Measurements from ENCODE around the gene SPRY2.
"Not testable (repeated sequence)": the region's sequence is repeated elsewhere in the genome, so short reads cannot be mapped to it uniquely, and the experiment has no call there.

Gene SPRY2

DNA sequence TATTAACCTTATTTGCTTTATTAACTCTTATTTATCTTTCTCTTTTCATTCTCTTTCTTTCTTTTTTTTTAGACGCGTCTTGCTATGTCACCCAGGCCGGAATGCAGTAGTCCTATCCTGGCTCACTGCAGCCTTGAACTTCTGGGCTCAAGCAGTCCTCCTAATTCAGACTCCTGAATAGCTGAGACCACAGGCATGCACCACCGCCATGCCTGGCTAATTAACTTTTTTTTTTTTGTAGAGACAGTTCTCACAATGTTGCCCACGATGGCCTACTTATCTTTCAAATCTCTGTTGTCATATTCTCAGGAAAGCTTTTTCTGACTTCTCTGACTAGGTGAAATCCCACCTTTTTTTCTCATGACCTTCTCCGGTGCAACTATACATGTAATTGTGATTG lies 7.8 kb upstream of the SPRY2 start:
- DNase-seq (ENCODE audit: low read depth): no peak

DNA sequence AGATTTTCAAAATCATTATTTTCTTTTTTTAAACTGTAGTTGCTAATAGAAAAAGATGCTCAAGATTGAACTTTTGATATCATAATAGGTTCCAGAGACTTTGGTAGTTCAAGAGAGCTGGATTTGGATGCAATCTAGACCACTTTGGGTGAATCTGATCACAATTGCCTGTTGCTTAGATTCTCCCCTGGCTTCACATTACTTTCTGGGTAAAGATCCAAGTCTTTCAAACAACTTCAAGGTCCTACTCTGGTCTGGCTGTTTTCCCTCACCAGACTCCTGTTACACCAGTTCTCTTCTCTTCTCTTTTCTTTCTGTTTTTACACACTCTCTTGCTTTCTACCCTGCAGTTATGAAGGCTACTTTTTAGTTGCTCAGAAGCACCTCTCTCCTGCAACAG lies 7.4 kb upstream of the SPRY2 start:
- DNase-seq (ENCODE audit: low read depth): no peak

DNA sequence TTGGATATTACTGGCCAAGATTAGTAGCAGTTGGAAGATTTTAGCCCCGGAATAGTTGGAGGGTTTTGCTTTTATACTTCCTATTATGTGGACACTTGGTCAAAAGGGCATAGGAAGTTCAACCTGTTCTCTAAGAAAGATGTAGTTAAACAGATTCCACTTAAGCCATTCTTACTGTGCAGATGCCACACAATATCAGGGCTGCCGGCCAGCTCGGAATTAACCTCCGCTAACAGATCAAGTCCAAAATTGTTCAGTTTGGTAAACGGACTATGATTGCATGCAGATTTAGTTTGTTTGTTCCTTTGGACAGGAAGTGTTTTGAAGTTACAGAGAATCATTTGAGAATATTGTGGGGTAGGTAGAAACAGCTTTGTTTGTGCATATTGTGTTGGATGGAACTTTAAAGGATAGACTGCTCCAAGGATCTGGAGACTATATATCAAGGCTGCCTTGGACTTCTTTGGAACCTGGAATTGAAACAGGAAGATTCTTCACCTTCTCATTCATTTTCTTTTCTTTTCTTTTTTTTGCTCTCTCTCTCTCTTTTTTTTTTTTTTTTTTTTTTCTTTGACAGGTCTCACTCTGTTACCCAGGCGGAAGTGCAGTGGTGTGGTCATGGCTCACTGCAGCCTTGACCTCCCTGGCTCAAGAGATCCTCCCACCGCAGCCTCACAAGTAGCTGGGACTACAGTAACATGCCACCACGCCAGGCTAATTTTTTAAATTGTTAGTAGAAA lies 5.0 kb upstream of the SPRY2 start:
- DNase-seq (ENCODE audit: low read depth): no peak

DNA sequence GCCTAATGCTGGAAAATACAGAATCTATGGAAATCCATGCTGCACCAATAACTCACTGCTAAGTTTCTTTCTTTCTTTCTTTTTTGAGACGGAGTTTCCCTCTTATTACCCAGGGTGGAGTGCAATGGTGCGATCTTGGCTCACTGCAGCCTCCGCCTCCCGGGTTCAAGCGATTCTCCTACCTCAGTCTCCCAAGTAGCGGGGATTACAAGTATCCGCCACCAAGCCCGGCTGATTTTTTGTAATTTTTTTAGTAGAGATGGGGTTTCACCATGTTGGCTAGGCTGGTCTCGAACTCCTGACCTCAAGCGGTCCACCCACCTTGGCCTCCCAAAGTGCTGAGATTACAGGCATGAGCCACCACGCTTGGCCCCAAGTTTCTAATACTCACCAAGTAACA lies 3.1 kb upstream of the SPRY2 start:
- not testable (repeated sequence) for DNase-seq (ENCODE audit: low read depth)

DNA sequence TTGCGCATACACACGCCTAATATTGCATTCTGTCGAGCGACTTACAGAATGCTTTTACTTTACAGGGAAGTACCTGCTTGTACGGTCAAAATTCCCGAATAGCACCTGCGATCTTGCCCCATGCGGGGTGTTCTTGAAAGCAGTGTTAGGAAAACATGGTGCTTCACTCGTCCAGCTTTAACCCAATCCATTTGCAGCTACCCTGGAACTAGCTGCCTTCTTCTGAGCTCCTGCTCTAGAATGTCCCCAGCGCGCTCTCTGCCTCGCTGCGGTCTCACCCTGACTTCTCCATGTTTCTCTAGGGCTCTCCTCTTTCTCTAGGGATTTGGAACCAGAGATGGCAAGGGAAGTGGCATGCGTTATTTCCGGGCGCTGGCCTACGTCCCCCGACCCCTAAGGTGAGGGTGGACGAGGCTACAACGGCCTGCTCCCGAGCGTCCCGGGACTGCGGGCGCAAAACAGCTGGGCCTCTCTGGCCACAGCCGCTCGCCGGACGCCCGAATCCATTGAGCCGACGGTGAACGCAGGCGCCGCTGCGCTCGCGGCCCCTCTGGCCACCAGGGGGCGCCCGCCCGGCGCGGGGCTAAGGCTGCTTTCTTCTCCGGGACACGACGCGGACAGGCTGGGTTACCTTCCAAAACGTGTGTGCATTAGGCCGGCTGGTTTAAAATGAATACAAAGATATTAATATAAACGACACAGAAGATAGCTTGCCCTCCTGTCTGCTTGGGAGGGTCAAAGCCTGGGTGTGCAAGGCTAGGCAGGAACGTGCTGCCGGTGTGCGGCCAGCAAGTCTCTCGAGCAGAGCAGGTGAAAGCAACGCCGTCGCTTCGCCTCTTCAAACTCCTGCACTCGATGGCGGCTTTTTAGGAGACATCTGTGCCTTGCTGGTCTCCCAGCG lies 1.8 kb upstream of the SPRY2 start:
- DNase-seq (ENCODE audit: low read depth): peak; percentile 44

DNA sequence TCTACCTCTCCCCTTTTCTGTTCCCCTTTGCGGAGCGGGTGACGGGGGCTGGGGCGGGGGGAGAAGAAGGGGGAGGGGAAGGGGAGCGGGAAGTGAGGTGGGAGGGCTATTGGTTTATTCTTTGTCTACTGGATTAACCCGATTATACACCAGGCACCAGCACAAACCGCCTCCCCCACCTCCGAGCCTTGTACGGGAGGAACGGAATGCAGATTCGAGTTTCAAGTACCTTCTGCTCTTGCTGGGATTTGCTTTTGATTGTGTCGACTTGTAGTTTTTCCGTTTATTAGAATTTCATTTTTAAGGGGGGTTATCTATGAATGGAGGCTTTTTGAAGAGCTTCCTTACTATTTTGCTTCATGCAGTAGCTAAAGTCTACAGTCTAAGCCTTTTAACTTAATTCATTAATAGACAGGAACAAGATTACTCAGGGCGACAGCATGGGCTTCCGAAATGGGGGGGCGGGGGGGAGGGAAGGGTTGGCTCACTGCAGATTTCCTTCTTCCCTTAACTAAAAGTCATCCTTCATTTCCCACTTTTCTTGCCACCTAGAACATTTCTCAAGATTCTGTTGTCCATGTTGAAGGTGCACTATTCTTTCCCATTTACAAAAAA lies 937 bp upstream of the SPRY2 start:
- no peak for DNase-seq (ENCODE audit: low read depth)

DNA sequence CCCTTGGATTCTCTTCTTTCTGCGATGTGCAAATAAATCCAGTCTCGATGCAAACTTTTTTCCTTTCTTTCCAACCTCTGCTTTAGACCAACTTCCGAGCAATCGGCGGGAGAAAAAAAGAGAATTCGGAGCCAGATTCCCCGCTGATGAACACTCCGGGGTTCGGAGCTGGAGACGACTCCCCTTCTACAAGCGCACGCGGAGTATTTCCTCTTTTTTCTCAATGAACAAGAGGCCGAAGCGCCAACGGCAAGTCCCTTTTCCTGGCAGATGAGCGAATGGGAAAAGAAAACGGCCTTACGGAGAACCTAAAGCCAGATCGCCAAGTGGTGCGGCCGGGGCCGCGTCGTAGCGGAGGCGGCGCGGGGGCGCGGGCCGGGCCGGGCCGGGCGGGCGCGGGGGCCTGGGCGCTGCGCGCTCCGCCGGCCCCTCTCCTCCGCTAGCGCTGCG lies 250 bp downstream of the SPRY2 start:
- no peak for DNase-seq (ENCODE audit: low read depth)

DNA sequence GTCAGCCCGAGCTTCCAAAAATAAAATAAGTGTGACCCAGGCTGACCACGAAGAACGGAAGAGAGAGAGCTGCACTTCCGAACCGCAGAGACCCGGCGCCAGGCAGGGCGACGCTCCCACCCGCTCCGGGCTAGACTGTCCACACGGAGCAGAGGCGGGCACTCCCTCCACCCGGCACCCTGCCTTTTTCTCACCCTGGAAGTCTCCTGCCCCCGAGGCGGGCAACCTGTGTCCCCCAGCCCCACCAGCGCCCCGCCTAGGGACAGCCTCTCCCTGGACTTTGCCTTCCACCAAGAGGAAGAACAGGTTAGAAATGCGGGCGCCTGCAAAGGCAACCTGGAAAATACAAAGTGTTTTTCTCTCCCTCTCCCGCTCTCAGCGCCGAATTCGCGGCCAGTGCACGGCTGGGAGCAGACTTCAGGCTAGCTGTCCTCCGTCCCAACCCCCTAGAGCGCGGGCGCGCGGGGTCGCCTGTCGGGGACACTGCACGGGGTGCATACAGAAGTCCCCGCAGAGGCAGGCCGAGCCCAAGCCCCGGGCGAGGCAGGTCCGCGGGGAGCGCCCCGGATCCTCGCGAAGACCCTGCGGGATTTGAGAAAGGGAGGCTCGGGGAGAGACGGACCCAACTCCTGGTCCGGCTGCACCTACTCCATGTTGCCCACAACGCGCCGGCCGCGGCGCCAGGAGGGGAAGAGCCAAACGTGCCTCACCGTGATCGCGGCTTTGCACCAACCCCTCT lies 845 bp downstream of the SPRY2 start:
- no peak for DNase-seq (ENCODE audit: low read depth)

DNA sequence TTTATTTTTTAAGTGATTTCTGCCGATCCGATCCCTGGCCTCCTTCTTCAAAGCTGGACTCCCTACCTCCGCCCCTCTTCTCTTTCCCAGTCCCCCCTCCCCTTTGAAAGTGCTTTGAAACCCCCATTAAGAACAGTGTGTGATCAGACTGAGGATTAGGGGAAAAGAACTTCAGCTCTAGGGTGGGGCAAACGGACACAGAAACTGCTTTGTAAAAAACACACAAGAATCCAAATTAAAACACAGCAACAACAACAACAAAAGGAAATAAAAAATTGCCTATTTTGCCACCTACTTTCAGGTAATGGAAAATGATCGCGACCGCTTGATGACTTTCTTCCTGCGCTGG lies 1.4 kb downstream of the SPRY2 start:
- no peak for DNase-seq (ENCODE audit: low read depth)

DNA sequence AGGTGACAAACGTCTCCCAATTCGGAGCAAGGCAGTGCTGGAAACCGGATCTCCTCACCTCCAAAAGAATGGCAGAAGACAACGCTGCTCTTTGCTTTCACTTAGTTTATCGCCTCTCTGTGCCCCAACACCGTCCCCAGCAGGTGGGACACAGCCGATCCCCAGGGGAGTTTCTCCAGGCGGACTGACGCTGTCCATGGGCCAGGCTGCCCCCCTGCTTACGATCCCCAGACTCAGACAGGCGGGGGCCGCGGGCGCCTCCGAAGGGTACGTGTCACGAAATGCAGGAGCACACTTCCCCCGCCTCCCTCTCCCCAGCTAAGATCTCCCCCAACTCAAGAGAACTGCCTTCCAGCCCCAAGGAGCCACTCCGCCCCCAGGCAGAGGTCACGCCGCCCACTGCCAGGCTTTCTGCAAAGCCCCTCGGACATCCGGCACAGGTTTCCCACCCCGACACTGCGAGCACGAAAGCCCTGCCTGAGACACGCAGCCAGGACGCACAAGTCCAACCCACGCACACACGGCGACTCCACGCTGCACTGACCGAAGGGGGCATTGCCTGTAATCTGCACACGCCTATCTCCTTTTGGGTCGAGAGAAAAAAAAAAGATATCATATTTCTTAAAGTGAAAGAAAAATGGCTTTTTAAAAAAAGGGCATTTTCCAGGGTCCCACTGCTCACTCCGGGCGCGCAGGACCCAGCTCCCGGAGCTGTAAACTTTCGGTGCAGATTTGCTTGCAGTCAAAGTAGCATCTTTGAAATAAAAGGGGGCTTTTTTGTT lies 2.0 kb downstream of the SPRY2 start:
- no peak for DNase-seq (ENCODE audit: low read depth)

DNA sequence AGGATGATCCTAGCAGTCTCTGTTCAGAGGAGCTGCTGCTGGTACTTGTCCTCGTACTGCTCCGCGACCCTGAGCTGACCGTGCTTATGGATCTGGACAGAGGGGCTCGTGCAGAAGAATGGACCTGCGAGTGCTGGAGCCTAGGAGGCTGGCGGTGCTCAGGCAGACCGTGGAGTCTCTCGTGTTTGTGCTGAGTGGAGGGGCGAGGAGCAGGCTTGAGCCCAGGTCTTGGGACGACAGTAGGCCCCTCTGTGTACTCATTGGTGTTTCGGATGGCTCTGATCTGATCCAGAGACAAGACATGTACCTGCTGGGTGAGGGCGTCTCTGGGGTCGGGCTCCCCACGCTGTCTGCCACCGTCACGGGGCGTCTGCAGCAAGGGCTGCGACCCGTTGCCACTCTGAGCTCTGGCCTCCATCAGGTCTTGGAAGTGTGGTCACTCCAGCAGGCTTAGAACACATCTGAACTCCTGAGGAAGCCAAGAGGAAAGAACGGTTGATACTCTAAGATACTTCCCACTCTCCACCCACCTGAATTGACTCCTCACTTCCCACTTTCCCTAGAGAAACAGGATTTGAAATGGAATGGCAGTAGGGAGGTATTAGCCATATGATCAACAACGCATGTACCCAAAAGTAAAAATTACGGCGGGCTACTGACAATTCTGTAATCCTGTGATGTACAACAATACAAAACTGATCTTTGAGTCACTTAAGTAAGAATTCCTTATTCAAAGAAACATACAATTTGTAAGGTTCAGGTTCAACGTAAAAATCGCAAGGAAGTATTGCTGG lies 3.4 kb downstream of the SPRY2 start:
- no peak for DNase-seq (ENCODE audit: low read depth)

DNA sequence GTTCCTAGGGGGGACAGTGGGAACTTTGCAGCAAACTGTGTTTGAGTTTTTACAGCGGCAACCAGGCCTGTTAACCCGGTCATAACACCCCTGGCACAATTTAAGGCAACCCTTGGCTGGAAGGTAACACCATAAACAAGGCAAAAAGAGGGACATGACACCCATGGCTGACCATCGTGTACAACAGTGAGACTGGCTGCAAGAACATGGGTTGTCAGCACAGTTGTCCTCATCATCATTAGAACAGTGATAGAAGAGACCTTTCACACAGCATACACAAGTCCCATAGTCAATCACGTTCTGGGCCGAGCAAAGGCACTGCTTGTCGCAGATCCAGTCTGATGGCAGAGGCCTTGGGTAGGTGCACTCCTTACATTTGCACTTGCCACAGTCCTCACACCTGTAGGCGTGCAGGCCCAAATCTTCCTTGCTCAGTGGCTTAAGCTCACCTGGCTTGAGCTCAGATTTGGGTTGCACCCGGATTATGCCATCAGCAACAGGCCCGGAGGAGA lies 4.1 kb downstream of the SPRY2 start:
- no peak for DNase-seq (ENCODE audit: low read depth)

DNA sequence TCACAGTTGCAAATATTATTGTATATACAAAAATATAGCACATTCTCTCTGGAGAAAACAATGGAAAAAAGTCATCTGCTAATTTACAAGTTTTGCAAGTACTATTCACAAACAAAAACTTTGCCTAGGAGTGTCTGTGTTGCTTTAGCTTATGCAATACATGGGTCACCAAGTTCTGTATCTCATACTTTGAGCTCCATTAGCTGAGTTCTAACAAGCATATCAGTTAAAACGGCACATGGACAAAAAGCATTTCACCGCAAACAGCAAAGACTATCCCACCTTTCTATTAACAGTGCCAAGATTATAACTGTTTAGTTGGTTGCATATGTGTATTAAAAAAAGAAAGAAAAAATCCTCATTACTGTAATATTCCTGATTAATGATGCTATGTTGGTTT lies 4.6 kb downstream of the SPRY2 start:
- DNase-seq (ENCODE audit: low read depth): no peak

DNA sequence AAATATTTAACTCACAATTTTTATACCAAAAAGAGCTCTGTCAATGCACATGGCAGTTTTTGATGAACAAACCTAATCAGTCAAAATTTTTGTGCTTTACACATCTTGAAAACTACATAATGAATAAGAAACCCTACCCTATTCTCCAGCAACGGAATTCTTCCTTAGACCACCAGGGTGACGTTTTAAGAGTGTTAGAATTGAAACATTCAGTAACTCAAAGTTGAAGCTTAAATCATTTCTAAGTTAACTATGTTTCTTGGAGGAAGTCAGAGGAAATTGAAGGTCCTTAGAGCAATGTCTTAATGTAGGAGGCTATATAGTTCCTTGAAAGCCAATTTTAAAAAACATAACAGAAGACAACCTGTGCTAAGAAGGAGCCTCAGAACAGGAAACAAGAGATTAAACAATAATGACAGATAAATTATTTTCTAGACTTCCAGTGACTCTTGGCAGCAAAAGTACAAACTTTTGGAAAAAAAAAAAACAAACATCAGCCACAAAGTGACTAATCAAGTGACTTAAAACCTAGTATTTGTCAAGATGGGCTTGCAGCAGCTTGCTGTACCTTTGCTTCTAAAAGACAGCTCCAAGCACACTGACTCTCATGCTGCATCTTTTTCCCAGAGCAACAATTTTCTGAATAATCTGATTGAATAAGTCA lies 6.2 kb downstream of the SPRY2 start:
- no peak for DNase-seq (ENCODE audit: low read depth)

DNA sequence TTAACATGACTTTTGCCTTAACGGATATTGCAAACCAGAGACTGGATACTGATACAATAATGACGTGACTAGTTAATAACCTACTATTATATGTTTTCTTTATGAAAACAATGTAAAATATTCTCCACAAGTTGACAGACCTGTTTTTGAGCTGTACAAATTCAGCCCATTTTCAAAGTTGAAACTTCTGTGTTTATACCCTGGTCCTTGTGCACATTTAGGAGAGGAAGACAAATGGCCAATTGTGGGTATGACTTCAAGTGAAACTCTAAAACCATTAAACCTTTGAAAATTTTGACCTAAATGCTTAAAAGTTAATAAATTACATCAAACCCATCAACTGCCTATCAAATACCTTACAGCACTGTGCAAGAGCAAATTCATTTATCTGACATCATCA lies 8.9 kb downstream of the SPRY2 start:
- no peak for DNase-seq (ENCODE audit: low read depth)

DNA sequence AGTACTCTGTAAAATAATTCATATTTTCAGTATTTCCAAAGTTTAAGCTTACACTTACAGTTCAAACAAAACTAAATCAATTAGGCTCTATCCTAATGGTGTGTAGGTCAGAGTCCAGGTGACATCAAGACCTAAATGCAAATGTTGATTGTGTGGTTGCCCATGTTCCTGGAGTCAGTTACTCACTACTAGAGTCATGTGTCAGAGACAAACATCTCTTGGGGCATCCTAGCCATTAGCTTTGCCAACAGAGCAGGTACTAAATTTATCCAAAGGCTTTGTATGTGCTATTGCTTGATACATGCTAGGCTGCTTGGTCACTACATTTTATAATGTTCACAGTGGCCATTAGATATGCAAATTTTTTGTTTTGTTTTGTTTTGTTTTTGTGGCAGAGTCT lies 11.7 kb downstream of the SPRY2 start:
- DNase-seq (ENCODE audit: low read depth): no peak

DNA sequence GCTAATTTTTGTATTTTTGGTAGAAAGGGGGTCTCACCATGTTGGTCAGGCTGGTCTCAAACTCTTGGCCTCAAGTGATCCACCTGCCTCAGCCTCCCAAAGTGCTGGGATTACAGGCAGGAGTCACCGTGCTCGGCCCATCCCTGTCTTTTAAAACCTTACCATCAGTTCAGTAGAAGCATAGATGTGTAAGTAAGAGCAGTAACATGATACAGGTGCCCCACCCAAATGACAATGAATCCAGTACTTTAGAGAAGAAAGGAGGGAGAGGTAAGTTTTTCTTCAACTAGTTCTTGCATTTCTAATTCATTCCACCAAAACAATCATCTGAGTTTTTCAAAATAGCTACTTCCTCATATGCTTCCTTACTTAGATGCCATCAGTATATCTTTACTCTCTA lies 21.9 kb downstream of the SPRY2 start:
- no peak for DNase-seq (ENCODE audit: low read depth)

DNA sequence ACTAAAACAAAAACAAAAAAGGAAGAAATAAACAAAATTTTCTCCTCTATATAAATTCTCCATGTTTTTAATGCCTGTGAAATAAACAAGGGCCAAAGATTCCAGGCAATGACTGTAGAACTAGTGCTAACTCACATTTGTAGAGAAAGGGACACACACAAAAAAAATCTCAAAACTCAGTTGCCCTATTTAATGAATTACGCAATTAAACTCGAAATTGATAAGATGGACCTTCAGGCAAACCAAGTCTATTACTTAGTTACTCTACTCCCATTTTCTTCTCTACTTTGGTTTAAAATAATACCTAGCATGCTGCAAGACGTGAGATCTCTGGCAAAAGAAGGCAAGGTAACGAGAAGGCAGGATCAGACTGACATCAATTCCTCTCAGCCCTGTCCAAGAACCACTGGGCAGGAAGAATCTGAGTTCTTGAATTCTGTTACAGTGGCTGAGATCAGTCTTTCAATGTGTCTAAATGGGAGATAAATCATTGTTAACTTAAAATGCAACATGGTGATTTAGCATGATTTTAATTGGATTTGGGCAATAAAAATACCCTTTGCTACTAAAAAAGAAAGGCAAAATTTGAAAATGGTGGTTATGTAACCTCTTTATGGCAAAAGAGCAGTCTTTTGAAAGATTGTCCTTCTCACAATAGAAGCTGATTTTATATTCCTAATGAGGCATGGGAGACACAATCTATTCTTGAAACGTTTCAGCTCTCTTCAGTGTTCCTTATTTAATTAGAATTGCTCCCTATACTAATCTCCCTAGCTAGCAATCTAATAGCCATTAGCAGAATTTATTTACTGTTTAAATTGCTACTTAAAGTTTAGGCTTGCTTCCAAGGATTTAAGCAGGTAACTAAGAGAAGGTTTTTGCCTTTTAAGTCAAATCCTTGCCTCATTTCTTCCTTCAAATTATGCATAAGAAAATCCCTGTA lies 25.9 kb downstream of the SPRY2 start:
- DNase-seq (ENCODE audit: low read depth): no peak

Measured in stimulated activated CD8-positive, alpha-beta memory T cell treated with anti-CD3 and anti-CD28 coated beads, Interleukin-12 subunit alpha, Interleukin-12 subunit beta, amount 100 ng/mL, for 1 hour (primary cell).